Measurements from ENCODE around the gene PPCDC. TPM values are rescaled to one million over a fixed set of nuclear protein-coding genes. Genes with fewer than 3 reads are reported as not detected.

The PPCDC gene
- total and polyA plus RNA-seq, 2 of the 4 experiments (the other 2 are of a cell fraction), result 13.3 to 16.3 TPM

DNA sequence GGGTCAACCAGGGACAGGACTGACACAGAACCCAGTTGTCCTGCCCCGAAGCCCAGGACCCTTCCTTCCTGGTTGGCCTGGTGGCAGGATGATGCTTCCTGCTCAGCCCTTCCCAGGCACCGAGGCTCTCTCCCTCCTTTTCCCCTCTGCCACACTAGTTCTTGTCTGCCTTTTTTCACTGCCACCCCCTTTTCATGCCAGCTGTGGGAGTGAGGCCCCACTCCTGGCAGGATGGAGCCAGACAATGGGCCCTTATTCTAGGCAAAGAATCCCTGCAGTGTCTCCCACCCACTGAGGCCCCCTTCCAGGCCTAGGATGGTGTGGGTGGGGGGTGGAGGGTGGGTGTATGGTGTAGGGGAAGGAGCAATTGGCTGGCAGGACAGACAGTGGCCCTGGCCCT lies 29.2 kb upstream of the PPCDC start:
- intact Hi-C loops (cut with micrococcal nuclease), result no loop called here

More for the DNA sequence above, 29.2 kb upstream of the PPCDC start:
- no peak overlapping the region for H2BK15ac ChIP-seq (ENCODE audit: low read depth, low read length)
- H2BK120ac ChIP-seq (ENCODE audit: low read depth, low read length), result no peak overlapping the region
- TF ChIP-seq FOS (IDR thresholded peaks at IDR 0.05; ENCODE audit: low read depth, low read length), result no peak
- no peak for TF ChIP-seq POLR2A (IDR thresholded peaks at IDR 0.05; ENCODE audit: low read depth, low read length)
- no peak for TF ChIP-seq SMC3 (IDR thresholded peaks at IDR 0.05; ENCODE audit: low read depth, low read length)
- no peak for TF ChIP-seq MAFK (IDR thresholded peaks at IDR 0.05; ENCODE audit: low read depth, low read length)
- TF ChIP-seq, protein P1, sequence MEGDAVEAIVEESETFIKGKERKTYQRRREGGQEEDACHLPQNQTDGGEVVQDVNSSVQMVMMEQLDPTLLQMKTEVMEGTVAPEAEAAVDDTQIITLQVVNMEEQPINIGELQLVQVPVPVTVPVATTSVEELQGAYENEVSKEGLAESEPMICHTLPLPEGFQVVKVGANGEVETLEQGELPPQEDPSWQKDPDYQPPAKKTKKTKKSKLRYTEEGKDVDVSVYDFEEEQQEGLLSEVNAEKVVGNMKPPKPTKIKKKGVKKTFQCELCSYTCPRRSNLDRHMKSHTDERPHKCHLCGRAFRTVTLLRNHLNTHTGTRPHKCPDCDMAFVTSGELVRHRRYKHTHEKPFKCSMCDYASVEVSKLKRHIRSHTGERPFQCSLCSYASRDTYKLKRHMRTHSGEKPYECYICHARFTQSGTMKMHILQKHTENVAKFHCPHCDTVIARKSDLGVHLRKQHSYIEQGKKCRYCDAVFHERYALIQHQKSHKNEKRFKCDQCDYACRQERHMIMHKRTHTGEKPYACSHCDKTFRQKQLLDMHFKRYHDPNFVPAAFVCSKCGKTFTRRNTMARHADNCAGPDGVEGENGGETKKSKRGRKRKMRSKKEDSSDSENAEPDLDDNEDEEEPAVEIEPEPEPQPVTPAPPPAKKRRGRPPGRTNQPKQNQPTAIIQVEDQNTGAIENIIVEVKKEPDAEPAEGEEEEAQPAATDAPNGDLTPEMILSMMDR (conservative IDR thresholded peaks at IDR 0.05; ENCODE audit: low read depth, low read length), result no peak
- TF ChIP-seq MXI1 (IDR thresholded peaks at IDR 0.05; ENCODE audit: borderline replicate concordance, low read depth, low read length), result no peak
- TF ChIP-seq, protein P2, sequence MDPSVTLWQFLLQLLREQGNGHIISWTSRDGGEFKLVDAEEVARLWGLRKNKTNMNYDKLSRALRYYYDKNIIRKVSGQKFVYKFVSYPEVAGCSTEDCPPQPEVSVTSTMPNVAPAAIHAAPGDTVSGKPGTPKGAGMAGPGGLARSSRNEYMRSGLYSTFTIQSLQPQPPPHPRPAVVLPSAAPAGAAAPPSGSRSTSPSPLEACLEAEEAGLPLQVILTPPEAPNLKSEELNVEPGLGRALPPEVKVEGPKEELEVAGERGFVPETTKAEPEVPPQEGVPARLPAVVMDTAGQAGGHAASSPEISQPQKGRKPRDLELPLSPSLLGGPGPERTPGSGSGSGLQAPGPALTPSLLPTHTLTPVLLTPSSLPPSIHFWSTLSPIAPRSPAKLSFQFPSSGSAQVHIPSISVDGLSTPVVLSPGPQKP (IDR thresholded peaks at IDR 0.05; ENCODE audit: borderline replicate concordance, low read depth, low read length), result no peak
- no peak for TF ChIP-seq RAD21 (IDR thresholded peaks at IDR 0.05; ENCODE audit: low read length)
- TF ChIP-seq RFX5 (IDR thresholded peaks at IDR 0.05; ENCODE audit: low read depth, low read length), result no peak
- TF ChIP-seq CEBPB (IDR thresholded peaks at IDR 0.05; ENCODE audit: low read depth, low read length), result no peak
- TF ChIP-seq CHD1 (IDR thresholded peaks at IDR 0.05; ENCODE audit: low read depth, low read length), result no peak
- H2AK5ac ChIP-seq (ENCODE audit: low read depth, low read length), result no peak overlapping the region
- H3K18ac ChIP-seq (ENCODE audit: low read depth, low read length), result no peak overlapping the region
- DNase-seq, result no peak
- H4K8ac ChIP-seq (ENCODE audit: low read depth in 2 of 2, low read length in 2 of 2), result no peak overlapping the region
- ChIA-PET POLR2A (ENCODE audit: unreplicated experiment) (no interaction called here), CTCF (no interaction called here)
- no peaks in the 10 kb centered on the region for H3K4me1 ChIP-seq (ENCODE audit: control insufficient read depth, insufficient read depth, low read length)
- peaks cover 26% of the 10 kb centered on the region for H3K27me3 ChIP-seq (ENCODE audit: control insufficient read depth, insufficient read depth, low read length)
- H3K4ac ChIP-seq (ENCODE audit: low read depth, low read length), result no peak overlapping the region
- no peak overlapping the region for H2AFZ ChIP-seq (replicated peaks; ENCODE audit: low read length, poor library complexity)
- no peak overlapping the region for H3K14ac ChIP-seq (replicated peaks; ENCODE audit: low read depth, low read length)
- no peaks in the 10 kb centered on the region; the same call in 1 of the 2 replicates for H4K20me1 ChIP-seq (ENCODE audit: insufficient read depth, low read length)
- dilution Hi-C loops (cut with HindIII; ENCODE audit: low sequenced_read_pairs, unreplicated experiment), result no loop called here
- no peaks in the 10 kb centered on the region for H3K36me3 ChIP-seq (ENCODE audit: control insufficient read depth, insufficient read depth, low read length)
- H3K9me1 ChIP-seq (ENCODE audit: insufficient read depth, low read length), result no peaks in the 10 kb centered on the region
- H2AK9ac ChIP-seq (replicated peaks; ENCODE audit: low read depth, low read length, poor library complexity), result no peak overlapping the region
- no peak overlapping the region for H4K91ac ChIP-seq (ENCODE audit: insufficient read depth, low read depth, low read length)
- no peak overlapping the region for H4K5ac ChIP-seq (ENCODE audit: low read depth, low read length)
- no TSS peak for BruUV-seq (replicated peaks)
- no peak overlapping the region for H3K4me2 ChIP-seq (ENCODE audit: low read depth, low read length)
- no peak overlapping the region for H3K9ac ChIP-seq (ENCODE audit: low read depth, low read length)
- H2BK20ac ChIP-seq (ENCODE audit: low read depth, low read length), result no peak overlapping the region
- no peak overlapping the region for H3K4me3 ChIP-seq (ENCODE audit: insufficient read depth, low read depth, low read length)
- no peak overlapping the region for H3K56ac ChIP-seq (ENCODE audit: extremely low read depth, insufficient read depth, low read length)
- H3K79me1 ChIP-seq (ENCODE audit: low read depth in 1 of 2, low read length in 2 of 2), result no peaks in the 10 kb centered on the region
- no peak overlapping the region for H2BK5ac ChIP-seq (ENCODE audit: low read depth, low read length, poor library complexity, severe bottlenecking)
- H3K23ac ChIP-seq (ENCODE audit: low read depth, low read length), result no peak overlapping the region
- no peak overlapping the region for H3K27ac ChIP-seq (ENCODE audit: insufficient read depth, low read length)
- in situ Hi-C loops (cut with MboI; ENCODE audit: low sequenced_read_pairs), result no loop called here
- no peak for ATAC-seq (ENCODE audit: low read depth)
- H3K9me3 ChIP-seq (ENCODE audit: control insufficient read depth, insufficient read depth, low read length), result peaks cover 4% of the 10 kb centered on the region; the same call in 1 of the 2 replicates
- WGBS, 2 experiments (ENCODE audit: extremely low coverage in 2 of 2, insufficient read length in 1 of 2), result no CpG with 5 or more reads among the region's 2 CpGs
